ENCODE results near the gene DTX4. TPM values are rescaled to one million over a fixed set of nuclear protein-coding genes. Genes with fewer than 3 reads are reported as not detected.

DTX4 gene
- total RNA-seq, 2 experiments from 2014 or later = 0.62 to 0.69 TPM

- POLR2A ChIA-PET = no interaction called here
- peaks cover 14% of the 10 kb centered on the region for H3K9me3 Mint-ChIP-seq
- no peak overlapping the region for H3K4me3 Mint-ChIP-seq
- H3K36me3 Mint-ChIP-seq (ENCODE audit: low read depth) = peaks cover 5% of the 10 kb centered on the region
- no peak overlapping the region for H3K27ac Mint-ChIP-seq
- CTCF ChIA-PET = no interaction called here
- no peak for DNase-seq
- H3K27me3 Mint-ChIP-seq = peaks cover 13% of the 10 kb centered on the region
- H3K4me1 Mint-ChIP-seq = peaks cover 26% of the 10 kb centered on the region
These were observed 81.1 kb downstream of the DTX4 start for GRCh38 chr11:59253001-59253400.

- Mint-ChIP-seq H3K4me3 (no peak overlapping the region), H3K4me1 (peaks cover 14% of the 10 kb centered on the region), H3K9me3 (peaks cover 11% of the 10 kb centered on the region), H3K27me3 (peaks cover 13% of the 10 kb centered on the region), H3K36me3 (ENCODE audit: low read depth) (no peaks in the 10 kb centered on the region), H3K27ac (no peak overlapping the region)
- ChIA-PET CTCF (no interaction called here), POLR2A (no interaction called here)
- DNase-seq = no peak
These were observed 82.4 kb downstream of the DTX4 start for GRCh38 chr11:59254286-59254685.

- peaks cover 10% of the 10 kb centered on the region for H3K4me1 Mint-ChIP-seq
- peaks cover 12% of the 10 kb centered on the region for H3K27me3 Mint-ChIP-seq
- CTCF ChIA-PET = no interaction called here
- no peak overlapping the region for H3K4me3 Mint-ChIP-seq
- POLR2A ChIA-PET = no interaction called here
- H3K9me3 Mint-ChIP-seq = peaks cover 7% of the 10 kb centered on the region
- no peak overlapping the region for H3K27ac Mint-ChIP-seq
- no peaks in the 10 kb centered on the region for H3K36me3 Mint-ChIP-seq (ENCODE audit: low read depth)
- DNase-seq = no peak
These were observed 83.3 kb downstream of the DTX4 start for GRCh38 chr11:59255281-59255680.

Other genes with a start within 250 kb of the DTX4 start
- gene GLYATL1, start 232.6 kb upstream of the DTX4 start, total RNA-seq = not detected
- not detected for gene GLYATL1B, start 85.8 kb upstream of the DTX4 start, total RNA-seq
- 100 to 1,000 TPM in 1 of 2 experiments, 10 to 100 TPM in 1; 95.8 to 106 TPM for gene FAM111B, start 64.9 kb upstream of the DTX4 start, total RNA-seq
- 100 to 1,000 TPM; 208 to 258 TPM for gene FAM111A, start 29.3 kb upstream of the DTX4 start, total RNA-seq
- gene MPEG1, start 40.8 kb downstream of the DTX4 start, total RNA-seq = not detected
- not detected for gene OR5AN1, start 186.8 kb downstream of the DTX4 start, total RNA-seq